HCT116 (cell line): Measurements from ENCODE around the gene FANK1. TPM values are rescaled to one million over a fixed set of nuclear protein-coding genes. Genes with fewer than 3 reads are reported as not detected.

Experiments used
- ATAC-seq: fragments of 200-7000 bp; cut with Tn5 transposase; 2 replicates; pipeline ENCODE4 v1.9.1; 2020; ENCODE audit warnings: mild to moderate bottlenecking, moderate library complexity
- BruUV-seq: library from RNA; stranded (reverse); fragments of 400-500 nt; replicated peaks from 2 replicates; lab custom pipeline; 2021; lab: Mats Ljungman, UMichigan
- CTCF ChIA-PET: fragments of 300-600 bp; sonication (Branson Sonifier 250); formaldehyde crosslinking; loops from one replicate; lab custom pipeline; 2021; ENCODE audit warnings: antibody characterized with exemption; lab: Charles Lee
- POLR2A ChIA-PET: fragments of 300-600, 350-600 bp; sonication (Branson Sonifier 250); formaldehyde crosslinking; loops from one replicate; lab custom pipeline; 2021; ENCODE audit warnings: antibody characterized with exemption; lab: Charles Lee
- RAD21 ChIA-PET, 2 experiments: fragments of 300-600 bp; sonication (Branson Sonifier 250); formaldehyde crosslinking; loops; one replicate each; lab custom pipeline; 2023; ENCODE audit warnings: low total read pairs in 2 of 2; ENCODE audit not compliant: uncharacterized antibody in 2 of 2, unreplicated experiment in 2 of 2, low non-redundant PET in 1 of 2; lab: Charles Lee
- DNase-seq: peaks from one replicate; pipeline ENCODE4 v3.0.0-alpha.2; 2010; ENCODE audit warnings: low read depth, low spot score
- H2AFZ ChIP-seq: fragments of 200-600 bp; shearing (Covaris generic), sonication (generic); 2 replicates; pipeline ENCODE4 v1.6.1; 2017; ENCODE audit warnings: low read depth, mixed run types, mixed read lengths, antibody characterized with exemption, low read length; ENCODE audit not compliant: poor library complexity, severe bottlenecking
- H3K27ac ChIP-seq: 2 replicates; pipeline ENCODE4 v1.5.1; 2012; ENCODE audit warnings: low read depth, low read length
- H3K27me3 ChIP-seq: fragments of 200-600 bp; sonication (generic); 2 replicates; pipeline ENCODE4 v1.6.1; 2016; ENCODE audit warnings: mixed run types, low read length, mixed read lengths; ENCODE audit not compliant: insufficient read depth
- H3K36me3 ChIP-seq, 2 experiments: fragments of 200-500 bp in 1 of 2; fragments of 200-600 bp in 1 of 2; sonication (Bioruptor generic) in 1 of 2; sonication (generic) in 1 of 2; 2 replicates each; pipeline versions ENCODE4 v1.5.1 to v1.6.1; 2014 to 2016; ENCODE audit warnings: low read length in 2 of 2, inconsistent platforms in 1 of 2, mixed read lengths in 1 of 2, mixed run types in 1 of 2; ENCODE audit not compliant: insufficient read depth in 2 of 2, control insufficient read depth in 1 of 2
- H3K4me1 ChIP-seq, 2 experiments: fragments of 200-600 bp in 1 of 2; sonication (generic) in 1 of 2; 2 replicates each; pipeline versions ENCODE4 v1.5.1 to v1.6.1; 2012 to 2017; ENCODE audit warnings: low read length in 2 of 2, inconsistent platforms in 1 of 2, mild to moderate bottlenecking in 1 of 2, mixed read lengths in 1 of 2, mixed run types in 1 of 2, moderate library complexity in 1 of 2; ENCODE audit not compliant: insufficient read depth in 2 of 2, control insufficient read depth in 1 of 2
- H3K4me2 ChIP-seq: fragments of 200-600 bp; sonication (generic); 2 replicates; pipeline ENCODE4 v1.6.1; 2017; ENCODE audit warnings: mixed run types, low read length, mixed read lengths
- H3K4me3 ChIP-seq, 2 experiments: fragments of 200-600 bp in 1 of 2; sonication (generic) in 1 of 2; replicated peaks in 1 of 2; 2 replicates each; pipeline ENCODE4 v1.5.1; 2011 to 2016; ENCODE audit warnings: low read length in 2 of 2, control low read depth in 1 of 2, low read depth in 1 of 2, mild to moderate bottlenecking in 1 of 2, mixed read lengths in 1 of 2, mixed run types in 1 of 2
- H3K79me2 ChIP-seq: fragments of 200-600 bp; sonication (generic); 2 replicates; pipeline ENCODE4 v1.6.1; 2017; ENCODE audit warnings: mild to moderate bottlenecking, mixed run types, low read length, moderate library complexity, mixed read lengths; ENCODE audit not compliant: insufficient read depth
- H3K9ac ChIP-seq: fragments of 200-600 bp; sonication (generic); 2 replicates; pipeline ENCODE4 v1.6.1; 2016; ENCODE audit warnings: low read length, mixed read lengths
- H3K9me2 ChIP-seq: fragments of 200-600 bp; sonication (generic), shearing (Covaris generic); 2 replicates; pipeline ENCODE4 v1.6.1; 2017; ENCODE audit warnings: mixed run types, mild to moderate bottlenecking, moderate library complexity; ENCODE audit not compliant: insufficient read depth
- H3K9me3 ChIP-seq, 2 experiments: fragments of 200-500 bp in 1 of 2; fragments of 200-600 bp in 1 of 2; sonication (Bioruptor generic) in 1 of 2; sonication (generic) in 1 of 2; 2 replicates each; pipeline ENCODE4 v1.6.1; 2014 to 2017; ENCODE audit warnings: low read length in 2 of 2, mixed read lengths in 2 of 2, inconsistent platforms in 1 of 2, low read depth in 1 of 2, mild to moderate bottlenecking in 1 of 2, mixed run types in 1 of 2, moderate library complexity in 1 of 2; ENCODE audit not compliant: control insufficient read depth in 1 of 2, insufficient read depth in 1 of 2
- H4K20me1 ChIP-seq: fragments of 200-600 bp; sonication (generic), shearing (Covaris generic); 2 replicates; pipeline ENCODE4 v1.6.1; 2017; ENCODE audit warnings: mixed run types, mild to moderate bottlenecking, moderate library complexity; ENCODE audit not compliant: insufficient read depth
- CEBPB ChIP-seq: IDR thresholded peaks from 2 replicates; pipeline ENCODE4 v1.6.1; 2012; ENCODE audit warnings: low read depth
- EGR1 ChIP-seq: IDR thresholded peaks from 2 replicates; pipeline ENCODE4 v1.6.1; 2012; ENCODE audit warnings: low read depth
- ELF1 ChIP-seq: IDR thresholded peaks from 2 replicates; pipeline ENCODE4 v1.6.1; 2012; ENCODE audit warnings: low read depth, borderline replicate concordance
- EZH2phosphoT487 ChIP-seq: fragments of 200-600 bp; IDR thresholded peaks from 2 replicates; pipeline ENCODE4 v1.6.1; 2018; ENCODE audit warnings: antibody characterized with exemption, borderline replicate concordance
- FOSL1 ChIP-seq: IDR thresholded peaks from 2 replicates; pipeline ENCODE4 v1.6.1; 2012; ENCODE audit warnings: low read depth
- POLR2AphosphoS5 ChIP-seq: IDR thresholded peaks from 2 replicates; pipeline ENCODE4 v1.6.1; 2011; ENCODE audit warnings: mild to moderate bottlenecking, low read depth, low read length, moderate library complexity
- RAD21 ChIP-seq: IDR thresholded peaks from 2 replicates; pipeline ENCODE4 v1.6.1; 2012; ENCODE audit warnings: low read depth, mild to moderate bottlenecking
- SIN3A ChIP-seq: IDR thresholded peaks from 2 replicates; pipeline ENCODE4 v1.6.1; 2012; ENCODE audit warnings: low read depth
- SP1 ChIP-seq: IDR thresholded peaks from 2 replicates; pipeline ENCODE4 v1.6.1; 2012; ENCODE audit warnings: low read depth
- TCF7L2 ChIP-seq: IDR thresholded peaks from 2 replicates; pipeline ENCODE4 v1.7.0; 2011; ENCODE audit warnings: borderline replicate concordance, inconsistent platforms; ENCODE audit not compliant: insufficient read depth, insufficient read length; ENCODE audit errors: extremely low read depth
- YY1 ChIP-seq: IDR thresholded peaks from 2 replicates; pipeline ENCODE4 v1.6.1; 2011; ENCODE audit warnings: low read length, low read depth, moderate library complexity, mild to moderate bottlenecking; ENCODE audit not compliant: insufficient replicate concordance; ENCODE audit errors: extremely low read depth
- ZFX ChIP-seq: fragments of 450-650 bp; IDR thresholded peaks from 2 replicates; pipeline ENCODE4 v1.6.1; 2017
- ZNF274 ChIP-seq: fragments of 200-500 bp; sonication (Bioruptor generic); IDR thresholded peaks from 2 replicates; pipeline ENCODE4 v1.6.1; 2014; ENCODE audit warnings: mild to moderate bottlenecking, low read depth, low read length, inconsistent platforms
- intact Hi-C: fragments of 100-400 bp; cut with micrococcal nuclease; formaldehyde crosslinking; loops from 2 replicates; pipeline ENCODE4 v1.10.0; 2022
- total RNA-seq: library from RNA; stranded (reverse); gene quantifications from one replicate; pipeline ENCODE4 v1.2.1, GENCODE V29; 2021; ENCODE audit not compliant: unreplicated experiment
- TF ChIP-seq, protein P1 (sequence below): IDR thresholded peaks from 2 replicates; pipeline ENCODE4 v1.6.1; 2011; ENCODE audit warnings: mild to moderate bottlenecking, low read length, moderate library complexity; ENCODE audit not compliant: insufficient replicate concordance; ENCODE audit errors: extremely low read depth
- TF ChIP-seq, protein P2 (sequence below): IDR thresholded peaks from 2 replicates; pipeline ENCODE4 v1.6.1; 2012

FANK1 gene
- total RNA-seq, 1 experiment from 2014 or later, result 5.4 TPM

DNA sequence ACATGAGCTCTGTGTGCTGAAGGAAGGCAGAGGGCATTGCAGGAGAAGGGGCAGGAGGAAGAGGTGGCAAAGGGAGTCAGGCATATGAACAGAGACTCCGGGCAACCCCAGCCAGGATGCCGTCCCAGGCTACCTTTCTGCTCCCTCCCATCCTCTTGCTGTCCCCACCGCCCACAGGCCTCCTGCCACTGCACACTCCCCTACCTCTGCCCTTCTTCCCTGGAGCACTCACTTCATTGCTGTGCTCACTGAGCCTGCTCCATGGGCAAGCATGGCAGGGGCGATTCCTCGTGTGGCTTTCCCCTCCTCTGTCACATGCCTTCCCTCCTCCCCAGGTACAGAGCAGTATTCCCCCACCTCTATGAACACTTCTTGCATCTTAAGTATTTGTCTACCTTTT is 93.4 kb downstream of the FANK1 start:
- no peak for ATAC-seq
- H3K27me3 ChIP-seq, result peaks cover 15% of the 10 kb centered on the region; the same call in 1 of the 2 replicates
- RAD21 ChIA-PET, result no interaction called here
- no peak overlapping the region for H3K27ac ChIP-seq
- H4K20me1 ChIP-seq, result no peaks in the 10 kb centered on the region
- intact Hi-C loops, result no loop called here
- no peak for DNase-seq
- H3K9ac ChIP-seq, result no peak overlapping the region
- no peak overlapping the region for H3K4me3 ChIP-seq
- no peaks in the 10 kb centered on the region for H3K79me2 ChIP-seq
- TF ChIP-seq EZH2phosphoT487, result no peak
- TF ChIP-seq RAD21, result no peak
- no peak for TF ChIP-seq POLR2AphosphoS5
- TF ChIP-seq, protein P1, sequence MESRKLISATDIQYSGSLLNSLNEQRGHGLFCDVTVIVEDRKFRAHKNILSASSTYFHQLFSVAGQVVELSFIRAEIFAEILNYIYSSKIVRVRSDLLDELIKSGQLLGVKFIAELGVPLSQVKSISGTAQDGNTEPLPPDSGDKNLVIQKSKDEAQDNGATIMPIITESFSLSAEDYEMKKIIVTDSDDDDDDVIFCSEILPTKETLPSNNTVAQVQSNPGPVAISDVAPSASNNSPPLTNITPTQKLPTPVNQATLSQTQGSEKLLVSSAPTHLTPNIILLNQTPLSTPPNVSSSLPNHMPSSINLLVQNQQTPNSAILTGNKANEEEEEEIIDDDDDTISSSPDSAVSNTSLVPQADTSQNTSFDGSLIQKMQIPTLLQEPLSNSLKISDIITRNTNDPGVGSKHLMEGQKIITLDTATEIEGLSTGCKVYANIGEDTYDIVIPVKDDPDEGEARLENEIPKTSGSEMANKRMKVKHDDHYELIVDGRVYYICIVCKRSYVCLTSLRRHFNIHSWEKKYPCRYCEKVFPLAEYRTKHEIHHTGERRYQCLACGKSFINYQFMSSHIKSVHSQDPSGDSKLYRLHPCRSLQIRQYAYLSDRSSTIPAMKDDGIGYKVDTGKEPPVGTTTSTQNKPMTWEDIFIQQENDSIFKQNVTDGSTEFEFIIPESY, result no peak
- no peak for TF ChIP-seq CEBPB
- TF ChIP-seq SP1, result no peak
- no peak for TF ChIP-seq ZFX
- no peak for TF ChIP-seq TCF7L2
- no peak for TF ChIP-seq SIN3A
- no peak for TF ChIP-seq EGR1
- TF ChIP-seq FOSL1, result no peak
- TF ChIP-seq YY1, result no peak
- TF ChIP-seq, protein P2, sequence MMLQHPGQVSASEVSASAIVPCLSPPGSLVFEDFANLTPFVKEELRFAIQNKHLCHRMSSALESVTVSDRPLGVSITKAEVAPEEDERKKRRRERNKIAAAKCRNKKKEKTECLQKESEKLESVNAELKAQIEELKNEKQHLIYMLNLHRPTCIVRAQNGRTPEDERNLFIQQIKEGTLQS, result no peak
- no peak for TF ChIP-seq ELF1
- TF ChIP-seq ZNF274, result no peak
- POLR2A ChIA-PET, result no interaction called here
- CTCF ChIA-PET, result no interaction called here
- no peaks in the 10 kb centered on the region for H3K36me3 ChIP-seq
- no peaks in the 10 kb centered on the region for H3K9me2 ChIP-seq
- H3K4me1 ChIP-seq, result no peaks in the 10 kb centered on the region
- no peaks in the 10 kb centered on the region for H3K9me3 ChIP-seq
- H3K4me2 ChIP-seq, result no peak overlapping the region
- no peak overlapping the region for H2AFZ ChIP-seq
- BruUV-seq, result no TSS peak
